HG03469 (cell line): ENCODE data around the gene TNS1.

Source experiments
- ATAC-seq: cut with Tn5 transposase; IDR thresholded peaks from one replicate; pipeline ENCODE4 v1.9.1; 2021; ENCODE audit warnings: mild to moderate bottlenecking, moderate library complexity, moderate number of reproducible peaks; ENCODE audit not compliant: unreplicated experiment

The TNS1 gene

GRCh38 chr2:217902379-217903141 lies 100.2 kb downstream of the TNS1 start:
- no peak for ATAC-seq

GRCh38 chr2:217901835-217902378 lies 100.9 kb downstream of the TNS1 start:
- ATAC-seq: no peak

- no peak for ATAC-seq
These were observed 101.4 kb downstream of the TNS1 start for GRCh38 chr2:217901400-217901799.

GRCh38 chr2:217900780-217901360 lies 101.9 kb downstream of the TNS1 start:
- no peak for ATAC-seq

GRCh38 chr2:217900010-217900779 lies 102.6 kb downstream of the TNS1 start:
- ATAC-seq: no peak

DNA sequence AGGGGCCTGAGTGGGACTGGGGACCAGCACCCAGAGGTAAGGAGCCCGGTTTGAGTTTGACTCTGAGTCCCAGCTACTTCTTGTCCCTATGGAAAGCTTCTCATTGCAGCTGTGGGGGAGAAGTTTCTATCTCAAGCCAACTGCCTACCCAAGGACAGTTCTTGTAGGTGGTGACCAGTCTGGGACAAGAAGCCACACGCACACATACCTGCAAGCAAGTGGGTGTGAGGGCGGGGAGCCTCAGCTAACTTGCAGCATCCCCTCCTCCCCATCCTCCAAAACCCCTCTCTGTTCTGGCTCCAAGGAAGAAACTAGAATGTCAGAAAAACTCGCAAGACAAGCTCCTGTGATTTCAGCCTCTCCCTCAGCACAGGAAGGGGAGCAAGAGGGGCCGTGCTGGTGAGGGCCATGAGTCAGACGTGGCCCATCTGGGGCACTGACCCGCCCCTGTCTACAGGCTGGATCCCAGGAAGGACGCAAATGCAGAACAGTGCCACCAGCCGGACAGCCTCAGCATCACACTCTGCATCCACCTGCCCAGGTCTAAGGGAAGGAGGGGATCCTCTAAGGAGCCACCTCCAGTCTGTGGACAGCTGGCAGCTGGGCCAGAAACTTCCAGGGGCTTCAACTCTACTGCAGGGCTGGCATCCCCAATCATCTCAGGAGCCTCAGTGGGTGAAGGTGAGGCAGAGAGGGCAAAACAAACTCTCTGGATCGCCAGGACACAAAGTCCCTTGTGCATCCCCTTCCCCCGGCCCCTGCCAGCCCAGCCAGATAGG lies 103.4 kb downstream of the TNS1 start:
- no peak for ATAC-seq

- no peak for ATAC-seq
These were observed 104.7 kb downstream of the TNS1 start for GRCh38 chr2:217897816-217898806.

- ATAC-seq: no peak
These were observed 105.6 kb downstream of the TNS1 start for GRCh38 chr2:217897091-217897715.

- ATAC-seq: no peak
These were observed 107.6 kb downstream of the TNS1 start for GRCh38 chr2:217895070-217895635.

DNA sequence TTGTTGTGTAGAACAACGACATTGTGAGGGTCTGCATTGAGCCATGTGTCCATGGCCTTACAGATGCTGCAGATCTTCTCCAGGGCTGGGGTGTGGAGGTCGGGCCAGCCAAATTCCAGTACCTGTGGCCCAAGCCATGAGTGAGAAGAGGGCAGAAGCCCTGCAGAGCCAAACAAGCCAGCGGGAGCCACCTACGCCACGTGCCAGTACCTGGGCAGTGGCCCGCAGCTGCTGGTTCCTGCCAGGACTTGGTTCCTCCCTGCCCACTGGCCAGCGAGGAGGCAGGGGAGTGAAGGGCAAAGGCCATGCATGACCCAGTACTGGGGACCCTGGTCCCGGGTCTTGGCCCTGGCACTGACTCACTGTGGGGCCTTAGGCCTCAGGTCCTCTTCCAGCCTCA lies 109.4 kb downstream of the TNS1 start:
- ATAC-seq: no peak

DNA sequence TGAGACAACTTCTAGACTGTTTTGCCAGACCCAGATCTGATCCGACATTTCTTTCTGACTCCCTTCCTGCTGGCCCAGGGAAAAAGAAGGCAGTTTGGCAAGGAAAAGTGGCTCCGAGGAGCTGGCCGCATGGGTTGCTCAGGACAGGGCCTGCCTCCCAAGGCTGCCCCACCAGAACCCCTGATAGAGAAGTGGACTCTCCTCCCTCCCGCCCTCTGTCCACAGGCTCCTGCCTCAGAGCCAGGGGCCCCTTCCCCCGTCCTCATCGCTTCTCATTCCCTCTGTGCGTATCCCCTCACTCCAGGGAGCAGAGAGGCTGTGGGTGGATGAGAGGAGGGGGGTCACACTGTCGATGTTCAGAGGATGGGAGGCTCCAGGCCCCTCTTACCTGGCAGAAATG lies 110.2 kb downstream of the TNS1 start:
- ATAC-seq: no peak

GRCh38 chr2:217890445-217890844 lies 112.3 kb downstream of the TNS1 start:
- ATAC-seq: no peak

GRCh38 chr2:217889656-217890055 lies 113.1 kb downstream of the TNS1 start:
- ATAC-seq: no peak

- no peak for ATAC-seq
These were observed 114.7 kb downstream of the TNS1 start for GRCh38 chr2:217887841-217888701.

GRCh38 chr2:217886720-217887309 lies 116.0 kb downstream of the TNS1 start:
- no peak for ATAC-seq

DNA sequence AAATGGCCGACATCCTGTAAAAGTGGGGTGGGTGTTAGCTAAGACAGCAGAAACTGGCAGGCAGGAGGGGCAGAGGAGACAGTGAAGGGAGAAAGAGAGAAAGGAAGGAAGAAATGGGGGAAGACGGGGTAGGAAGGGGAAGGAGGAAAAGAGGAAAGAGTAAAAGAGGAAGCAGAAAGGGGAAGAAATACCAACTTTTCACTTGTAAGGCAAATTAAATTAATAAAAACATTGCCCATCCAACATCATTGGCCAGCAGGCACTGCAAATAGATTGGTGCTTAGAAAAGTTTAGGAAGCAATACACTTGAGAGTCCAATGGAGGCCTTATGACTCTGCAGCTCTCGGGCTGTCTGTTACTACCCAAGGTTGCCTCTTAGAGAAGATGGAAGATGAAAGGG lies 116.7 kb downstream of the TNS1 start:
- ATAC-seq: no peak

DNA sequence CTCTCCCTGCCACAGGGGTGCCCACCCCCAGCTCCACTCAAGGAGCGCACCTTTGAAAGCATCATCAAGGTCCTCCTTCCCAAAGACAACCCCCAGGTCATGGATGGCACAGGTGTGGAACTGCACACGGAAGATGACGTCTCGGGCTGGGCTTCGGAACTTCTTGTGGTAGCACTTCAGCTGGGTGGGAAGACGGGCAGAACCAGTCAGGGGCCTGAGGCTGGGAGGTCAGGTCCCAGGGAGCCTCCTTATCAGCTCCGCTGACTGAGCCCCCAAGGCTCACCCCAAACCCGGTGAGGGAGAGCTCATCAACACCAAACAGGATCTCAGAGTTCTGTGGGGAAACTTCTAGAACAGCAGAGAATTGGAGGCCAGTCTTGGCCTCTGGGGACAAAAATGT lies 117.8 kb downstream of the TNS1 start:
- no peak for ATAC-seq

GRCh38 chr2:217880891-217881290 lies 121.9 kb downstream of the TNS1 start:
- no peak for ATAC-seq
